Activated CD4-positive, alpha-beta T cell treated with anti-CD3 and anti-CD28 coated beads, Interleukin-2, amount 50 U/mL, for 16 hours (primary cell): ENCODE measurements around the gene FAM184B.
"Not testable (repeated sequence)": the region's sequence is repeated elsewhere in the genome, so short reads cannot be mapped to it uniquely, and the experiment has no call there.

Source experiments
- DNase-seq: peaks from one replicate; pipeline ENCODE4 v3.0.0-alpha.2; 2020

The FAM184B gene

DNA sequence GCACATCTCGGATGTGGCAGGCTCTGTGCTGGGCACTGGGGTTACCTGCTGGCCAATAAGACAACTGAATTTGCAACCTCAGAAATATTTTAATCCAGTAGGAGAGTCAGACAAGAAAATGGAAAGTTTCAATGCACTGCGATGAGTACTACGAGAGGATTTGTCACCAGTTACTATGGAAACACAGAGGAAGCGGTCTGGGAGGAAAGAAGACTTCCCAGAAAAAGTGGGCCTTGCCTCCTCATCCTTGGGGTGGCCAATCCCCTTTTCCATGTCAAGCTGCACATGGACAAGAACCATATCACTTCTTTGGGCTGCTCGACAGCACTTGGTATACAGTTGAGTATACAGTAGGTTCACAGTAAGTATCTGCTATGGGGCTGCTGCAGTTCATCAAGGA is 67.6 kb downstream of the FAM184B start:
- no peak for DNase-seq

GRCh38 chr4:17712166-17712565 is 69.3 kb downstream of the FAM184B start:
- no peak for DNase-seq

DNA sequence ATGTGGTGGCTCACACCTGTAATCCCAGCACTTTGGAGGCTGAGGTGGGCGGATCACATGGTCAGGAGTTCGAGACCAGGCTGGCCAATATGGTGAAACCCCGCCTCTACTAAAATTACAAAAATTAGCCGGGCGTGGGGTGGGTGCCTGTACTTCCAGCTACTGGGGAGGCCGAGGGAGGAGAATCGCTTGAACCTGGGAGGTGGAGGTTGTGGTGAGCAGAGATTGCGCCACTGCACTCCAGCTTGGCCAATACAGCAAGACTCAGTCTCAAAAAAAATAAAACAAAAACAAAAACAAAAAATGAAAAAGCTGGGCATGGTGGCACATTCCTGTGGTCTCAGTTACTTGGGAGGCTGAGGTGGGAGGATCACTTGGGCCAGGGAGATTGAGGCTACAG is 70.2 kb downstream of the FAM184B start:
- not testable (repeated sequence) for DNase-seq

GRCh38 chr4:17709763-17710068 is 71.7 kb downstream of the FAM184B start:
- no peak for DNase-seq

DNA sequence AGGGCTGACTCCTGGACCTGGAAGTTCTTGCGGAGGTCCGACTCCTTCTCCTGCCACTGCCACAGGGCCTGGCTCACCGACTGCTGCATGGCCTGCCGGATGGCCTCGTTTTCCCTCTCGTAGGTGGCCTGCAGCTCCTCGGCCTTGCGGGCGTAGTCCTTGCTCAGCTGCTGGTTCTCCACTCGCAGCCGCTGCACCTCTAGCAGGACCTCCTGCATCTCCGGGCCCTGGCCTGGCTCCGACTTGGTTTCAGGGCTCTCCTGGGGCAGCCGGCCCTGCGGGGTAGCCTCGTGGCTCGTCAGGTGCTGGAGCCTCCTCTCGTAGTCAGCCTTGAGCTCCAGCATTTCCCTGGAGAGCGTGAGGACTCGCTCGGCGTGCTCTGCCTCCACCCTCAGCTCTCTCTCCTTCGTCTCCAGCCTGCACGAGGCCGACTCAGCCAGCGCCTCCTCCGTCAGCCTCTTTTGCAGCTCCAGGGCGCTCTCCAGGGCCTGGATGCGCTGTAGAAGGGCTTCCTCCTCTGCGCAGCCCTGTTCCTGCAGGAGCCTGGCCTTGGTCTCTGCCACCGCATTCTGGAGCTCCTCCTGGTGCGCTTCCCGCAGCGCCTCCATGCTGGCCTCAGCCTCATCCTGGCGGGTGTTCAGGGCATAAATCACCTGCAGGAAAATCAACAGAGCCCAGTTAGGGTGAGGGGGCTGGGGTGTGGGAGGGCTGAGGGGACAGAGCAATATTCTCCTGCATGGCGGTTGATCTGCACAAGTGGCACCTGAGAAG is 72.2 kb downstream of the FAM184B start:
- no peak for DNase-seq

DNA sequence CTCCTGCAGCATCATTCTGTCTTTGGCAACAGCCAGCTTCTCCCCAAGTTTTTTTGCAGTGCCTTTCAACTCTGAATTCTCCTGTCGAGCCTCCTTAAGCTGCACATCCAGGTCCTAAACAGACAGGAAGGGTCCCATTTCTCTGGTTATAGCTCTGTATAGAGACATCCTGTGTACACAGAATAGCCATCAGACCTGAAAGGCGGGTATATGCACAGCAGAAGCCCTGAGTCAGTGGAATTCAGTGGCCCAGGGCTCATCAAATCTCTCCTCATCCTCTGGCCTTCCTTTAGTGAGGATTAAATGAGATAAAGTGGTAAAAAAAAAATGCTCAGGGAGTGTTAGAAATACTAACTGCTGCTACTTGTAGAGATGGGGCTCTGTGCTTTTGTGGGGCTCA is 73.8 kb downstream of the FAM184B start:
- no peak for DNase-seq

DNA sequence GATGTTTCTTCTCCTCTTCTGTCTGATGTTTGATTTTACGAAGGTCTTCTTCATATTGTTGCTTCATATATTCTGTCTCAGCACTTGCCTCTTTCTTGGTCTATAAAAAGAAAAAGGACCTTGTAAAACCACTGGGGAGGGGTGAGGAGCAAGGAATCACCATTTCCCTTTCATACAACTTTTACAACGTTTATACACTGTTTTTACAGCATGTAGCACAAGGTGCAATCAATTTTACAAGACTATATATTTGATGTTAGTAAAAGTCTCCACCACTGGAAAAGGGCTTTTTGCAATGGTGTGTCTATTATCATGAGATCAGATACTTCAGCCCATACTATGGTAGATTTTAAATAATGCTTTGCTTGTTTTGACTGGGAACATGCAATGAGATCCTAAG is 76.3 kb downstream of the FAM184B start:
- DNase-seq, result no peak

GRCh38 chr4:17704020-17704650 is 77.3 kb downstream of the FAM184B start:
- DNase-seq, result no peak

- no peak for DNase-seq
These were observed 78.8 kb downstream of the FAM184B start for GRCh38 chr4:17702641-17703040.

GRCh38 chr4:17701882-17702281 is 79.5 kb downstream of the FAM184B start:
- no peak for DNase-seq

DNA sequence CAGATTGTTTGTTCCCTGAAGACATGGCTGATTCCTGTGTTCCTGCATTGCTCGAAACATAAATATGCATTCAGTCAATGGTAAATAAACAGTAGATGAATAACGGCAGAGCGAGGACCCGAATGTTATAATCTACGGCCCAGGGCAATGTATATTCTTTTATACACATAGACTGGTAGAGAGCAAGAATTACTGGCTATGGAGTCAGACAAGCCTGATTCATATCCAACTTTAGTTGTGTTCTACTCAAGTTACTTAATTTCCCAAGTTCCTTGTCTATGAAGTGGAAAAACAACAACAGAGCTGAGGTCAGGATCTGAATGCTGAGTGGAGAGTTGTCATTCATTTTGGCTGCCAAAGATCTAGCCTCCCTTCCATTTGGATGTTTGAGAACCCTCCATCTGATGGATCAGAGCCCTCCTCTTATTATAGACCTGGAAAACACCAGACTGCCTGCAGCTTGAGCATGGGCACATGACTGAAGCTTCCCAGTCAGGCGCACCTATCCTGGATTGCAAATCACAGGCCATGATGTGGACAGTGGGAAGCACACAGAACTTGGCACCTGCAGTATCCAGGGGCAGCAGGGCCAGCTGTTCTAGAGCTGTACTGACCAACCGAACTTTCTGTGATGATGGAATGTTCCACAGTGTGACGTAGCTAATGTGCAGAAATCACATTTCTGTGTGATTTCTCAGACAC is 80.1 kb downstream of the FAM184B start:
- DNase-seq, result no peak

DNA sequence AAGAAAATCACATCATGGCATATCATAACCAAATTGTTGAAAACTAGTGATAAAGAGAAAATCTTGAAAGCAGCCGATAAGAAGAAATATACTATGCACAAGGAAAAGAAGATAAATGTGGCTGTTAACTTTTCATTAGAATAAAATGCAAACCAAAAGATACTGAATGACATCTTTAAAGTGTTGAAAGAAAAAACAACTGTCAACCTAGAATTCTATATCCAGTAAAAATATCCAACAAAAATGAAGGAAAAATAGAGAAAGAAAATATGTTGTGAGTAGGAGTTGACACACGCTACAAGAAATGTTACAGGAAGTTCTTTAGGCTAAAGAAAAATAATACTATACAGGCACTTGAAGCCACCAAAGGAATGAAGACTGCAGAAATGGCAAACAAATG is 82.0 kb downstream of the FAM184B start:
- DNase-seq, result no peak

DNA sequence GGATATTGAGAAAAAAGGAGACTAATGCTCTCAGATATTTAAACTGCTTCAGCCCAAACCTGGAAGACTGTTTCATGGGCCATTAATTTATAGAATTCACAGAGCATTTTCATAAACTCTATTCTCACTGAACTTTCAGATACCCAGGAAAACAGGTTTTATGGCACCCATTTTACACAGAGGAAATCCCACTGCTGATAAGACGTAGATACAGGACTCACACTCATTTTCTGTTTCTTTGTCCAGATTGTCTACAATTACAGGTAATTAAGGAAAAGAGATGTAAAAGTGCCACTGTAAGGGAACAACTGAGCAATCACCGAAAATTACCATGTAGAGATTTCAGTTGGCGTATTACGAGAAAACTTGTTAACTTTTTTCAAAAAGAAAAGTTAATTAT is 83.3 kb downstream of the FAM184B start:
- no peak for DNase-seq

DNA sequence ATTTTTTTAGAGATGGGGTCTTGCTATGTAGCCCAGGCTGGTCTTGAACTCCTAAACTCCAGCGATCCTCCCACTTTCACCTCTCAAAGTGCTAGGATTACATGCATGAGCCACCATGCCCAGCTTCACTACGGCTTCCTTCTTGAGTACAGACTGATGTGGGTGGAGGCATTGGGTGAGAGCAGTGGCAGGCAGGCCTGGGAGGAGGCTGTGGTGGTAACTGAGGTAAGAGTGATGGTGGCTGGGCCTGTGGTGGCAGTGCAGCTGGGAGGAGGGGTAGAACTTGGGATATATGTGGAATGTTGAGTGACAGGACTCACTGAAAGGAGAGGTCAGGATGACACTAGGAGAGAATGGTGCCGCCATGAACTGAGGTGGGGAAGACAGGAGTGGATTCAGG is 86.1 kb downstream of the FAM184B start:
- no peak for DNase-seq

DNA sequence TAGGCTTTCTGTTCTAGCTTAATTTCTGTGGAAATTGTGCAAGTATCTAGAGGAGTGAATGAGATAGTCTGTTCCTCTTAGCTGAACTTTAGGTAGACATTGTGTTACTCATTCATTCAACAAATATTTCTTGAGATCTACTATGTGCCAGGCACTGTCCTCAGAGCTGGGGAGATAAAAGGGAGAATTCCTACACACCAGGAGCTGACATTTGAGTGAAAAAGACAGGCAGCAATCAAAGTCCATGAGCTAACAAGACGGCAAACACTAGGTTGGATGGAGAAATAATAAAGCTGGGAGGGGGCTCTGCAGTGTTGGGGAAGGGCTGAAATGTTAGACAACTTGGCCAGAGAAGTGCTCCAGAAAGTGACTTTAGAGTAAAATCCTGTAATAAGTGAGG is 86.9 kb downstream of the FAM184B start:
- DNase-seq, result no peak

- DNase-seq, result no peak
These were observed 90.5 kb downstream of the FAM184B start for GRCh38 chr4:17690898-17691297.

DNA sequence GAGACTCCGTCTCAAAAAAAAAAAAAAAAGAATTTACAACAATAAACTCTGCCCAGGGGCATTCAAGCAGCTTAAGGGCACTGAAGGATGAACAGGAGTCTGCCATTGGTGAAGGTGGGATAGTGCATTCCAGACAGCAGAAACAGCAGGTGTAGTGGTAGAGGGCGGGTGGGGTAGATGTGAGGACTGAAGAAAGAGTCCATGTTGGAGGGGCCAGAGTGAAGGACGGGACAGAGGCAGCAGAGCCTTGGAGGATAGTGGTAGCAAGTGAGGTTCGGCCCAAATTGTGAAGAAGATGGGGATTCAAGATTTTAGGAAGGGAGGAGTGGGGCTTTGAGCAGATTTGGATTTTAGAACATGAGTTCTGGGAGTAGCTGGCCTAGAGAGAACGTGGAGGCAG is 91.3 kb downstream of the FAM184B start:
- DNase-seq, result no peak

- DNase-seq, result no peak
These were observed 93.4 kb downstream of the FAM184B start for GRCh38 chr4:17688011-17688441.

- DNase-seq, result no peak
These were observed 94.1 kb downstream of the FAM184B start for GRCh38 chr4:17687237-17687857.

- DNase-seq, result not testable (repeated sequence)
These were observed 96.8 kb downstream of the FAM184B start for GRCh38 chr4:17684648-17685047.

DNA sequence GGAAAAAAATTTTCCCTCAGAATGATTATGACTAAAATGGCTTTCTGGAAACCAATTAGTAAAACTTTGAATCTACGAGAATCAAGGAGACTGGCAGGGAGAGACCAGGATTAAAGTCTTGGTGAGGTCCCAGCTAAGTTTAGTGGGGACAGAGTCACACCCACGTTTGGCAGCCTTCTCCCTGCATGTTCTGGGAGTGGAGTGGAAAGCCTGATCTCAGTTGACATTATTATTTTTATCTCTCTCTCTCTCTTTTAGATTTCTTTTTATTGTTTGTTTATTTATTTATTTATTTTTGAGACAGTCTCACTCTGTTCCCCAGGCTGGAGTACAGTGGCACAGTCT is 99.2 kb downstream of the FAM184B start:
- no peak for DNase-seq

DNA sequence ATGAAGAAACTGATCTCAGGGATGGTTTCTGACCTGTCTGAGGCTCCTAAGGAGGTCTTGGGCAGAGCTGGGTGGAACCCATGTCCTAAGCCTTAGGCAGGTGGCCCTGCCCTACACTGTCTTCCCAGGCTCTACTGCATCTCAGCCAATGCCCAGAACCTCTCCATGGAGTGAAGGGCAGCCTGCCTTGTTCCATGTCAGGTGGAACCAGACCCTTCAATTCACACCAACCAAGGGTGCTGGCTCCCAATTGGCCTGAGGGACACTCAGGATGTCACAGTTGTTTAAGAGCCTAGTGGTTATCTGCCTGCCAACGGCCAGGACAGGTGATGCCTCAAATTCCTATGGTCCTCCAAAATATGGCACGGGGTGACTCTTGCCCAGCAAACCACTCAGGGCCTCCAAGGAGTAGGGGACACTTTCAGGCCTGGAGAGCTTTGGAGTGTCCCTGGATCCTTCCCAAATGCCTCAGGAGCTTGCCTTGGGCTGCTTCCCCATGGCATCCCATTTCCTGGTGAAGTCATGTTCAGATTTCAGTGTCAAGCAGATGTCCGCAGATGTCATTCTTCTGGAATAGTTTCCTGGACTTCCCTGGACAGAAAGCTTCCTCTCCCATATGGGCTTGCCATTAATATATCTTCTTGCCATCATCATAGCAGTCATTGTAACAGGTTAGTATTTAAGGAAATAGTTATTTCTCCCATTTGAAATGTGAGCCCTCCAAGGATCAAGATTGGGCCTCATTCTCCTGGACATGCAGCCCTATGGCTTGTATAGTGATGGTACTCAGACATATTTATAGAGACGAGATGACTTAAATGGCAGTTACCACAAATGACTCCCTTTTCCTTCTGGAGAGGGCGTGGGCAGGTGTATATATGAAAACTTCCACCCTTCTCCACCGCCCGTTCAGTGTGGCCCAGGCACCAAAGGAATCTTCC is 99.9 kb downstream of the FAM184B start:
- no peak for DNase-seq
